Inflammatory macrophage (primary cell): ENCODE results near the gene MAP3K15.

ENCODE experiments used
- DNase-seq, 2 donors: peaks; one replicate each; pipeline ENCODE4 v3.0.0-alpha.2; 2020 to 2022

MAP3K15 gene

GRCh38 chrX:19343085-19343534 is 172.2 kb downstream of the MAP3K15 start:
- no peak for DNase-seq

GRCh38 chrX:19342331-19342906 is 172.9 kb downstream of the MAP3K15 start:
- DNase-seq, result peak; percentile 55 to 57

- DNase-seq, result peak; percentile 41 to 56
Measured at GRCh38 chrX:19334945-19335626, 180.2 kb downstream of the MAP3K15 start.

- DNase-seq, result no peak
Measured at GRCh38 chrX:19332983-19333382, 182.3 kb downstream of the MAP3K15 start.

- DNase-seq, result no peak
Measured at GRCh38 chrX:19331831-19332230, 183.5 kb downstream of the MAP3K15 start.

- no peak for DNase-seq
Measured at GRCh38 chrX:19326567-19326966, 188.7 kb downstream of the MAP3K15 start.
